HG02884 (cell line): ENCODE measurements around the gene RALA.
"Not testable (repeated sequence)": the region's sequence is repeated elsewhere in the genome, so short reads cannot be mapped to it uniquely, and the experiment has no call there.

Experiments used
- ATAC-seq: cut with Tn5 transposase; IDR thresholded peaks from one replicate; pipeline ENCODE4 v1.9.1; 2021; ENCODE audit warnings: mild to moderate bottlenecking, moderate library complexity; ENCODE audit not compliant: unreplicated experiment

The RALA gene

GRCh38 chr7:39681887-39682441, 58.6 kb downstream of the RALA start:
- ATAC-seq: no peak

- ATAC-seq: no peak
Measured at GRCh38 chr7:39683216-39683845, 60.0 kb downstream of the RALA start.

DNA sequence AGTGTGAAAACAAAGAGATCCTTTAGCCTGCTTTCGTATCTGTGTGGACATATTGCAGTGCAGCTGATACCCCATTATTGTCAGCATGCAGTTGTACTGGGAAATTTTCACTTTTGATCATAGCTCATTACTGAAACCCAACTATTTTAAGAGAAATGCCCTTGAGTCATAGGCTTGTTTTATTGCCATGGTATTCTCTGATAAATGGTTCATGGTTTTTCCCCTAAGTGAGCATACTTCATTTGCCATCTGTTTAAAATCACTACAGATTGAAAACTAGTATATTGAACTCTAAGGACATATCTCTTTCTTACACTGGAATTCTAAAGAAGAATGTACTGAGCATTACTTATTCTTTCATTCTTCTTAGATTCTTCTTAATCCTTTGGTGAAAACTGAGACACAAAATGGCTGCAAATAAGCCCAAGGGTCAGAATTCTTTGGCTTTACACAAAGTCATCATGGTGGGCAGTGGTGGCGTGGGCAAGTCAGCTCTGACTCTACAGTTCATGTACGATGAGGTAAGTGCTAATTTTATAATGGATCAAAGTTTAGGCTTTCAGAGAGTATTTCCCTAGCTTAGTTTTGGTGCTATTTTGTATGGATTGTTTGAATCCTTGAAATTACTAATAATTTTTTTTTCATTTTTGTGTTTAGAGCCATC, 63.0 kb downstream of the RALA start:
- peak; percentile 87 for ATAC-seq

GRCh38 chr7:39688611-39689480, 65.5 kb downstream of the RALA start:
- no peak for ATAC-seq

DNA sequence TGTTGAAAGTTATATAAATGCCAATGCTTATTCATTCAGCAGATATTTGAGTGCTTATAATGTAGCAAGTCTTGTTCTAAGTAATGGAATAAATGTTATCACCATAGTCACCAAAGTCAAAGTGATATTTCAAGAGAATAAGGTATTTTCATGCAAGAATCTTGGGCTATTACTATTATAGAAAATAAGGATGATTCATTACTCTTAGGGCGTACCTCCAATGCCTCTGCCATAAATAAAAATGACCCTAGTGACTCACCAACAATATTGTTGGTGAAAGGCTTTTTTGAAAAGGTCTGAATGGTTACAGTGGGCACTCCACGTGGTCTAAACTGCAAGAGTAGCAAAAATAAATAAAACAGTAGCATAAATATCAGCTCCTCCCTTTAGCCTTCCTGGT, 68.4 kb downstream of the RALA start:
- no peak for ATAC-seq

GRCh38 chr7:39693086-39693485, 69.7 kb downstream of the RALA start:
- not testable (repeated sequence) for ATAC-seq

DNA sequence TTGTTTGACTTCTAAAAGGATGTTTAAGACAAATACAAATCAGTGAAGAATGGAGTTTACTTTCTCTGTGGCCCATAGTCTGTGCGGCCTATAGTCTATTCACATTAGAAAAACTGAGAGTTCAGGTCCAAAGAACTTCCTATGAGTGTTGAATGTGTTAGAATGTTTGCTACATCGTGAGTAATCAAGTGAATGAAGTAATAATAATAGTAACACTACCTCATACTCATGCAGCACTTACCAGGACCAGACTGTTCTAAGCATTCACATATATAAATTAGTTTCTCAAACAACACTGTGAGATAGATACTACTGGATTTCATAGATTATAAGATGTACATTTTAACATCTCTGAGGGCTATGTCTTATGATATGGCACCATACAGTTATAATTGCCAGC, 70.4 kb downstream of the RALA start:
- no peak for ATAC-seq

DNA sequence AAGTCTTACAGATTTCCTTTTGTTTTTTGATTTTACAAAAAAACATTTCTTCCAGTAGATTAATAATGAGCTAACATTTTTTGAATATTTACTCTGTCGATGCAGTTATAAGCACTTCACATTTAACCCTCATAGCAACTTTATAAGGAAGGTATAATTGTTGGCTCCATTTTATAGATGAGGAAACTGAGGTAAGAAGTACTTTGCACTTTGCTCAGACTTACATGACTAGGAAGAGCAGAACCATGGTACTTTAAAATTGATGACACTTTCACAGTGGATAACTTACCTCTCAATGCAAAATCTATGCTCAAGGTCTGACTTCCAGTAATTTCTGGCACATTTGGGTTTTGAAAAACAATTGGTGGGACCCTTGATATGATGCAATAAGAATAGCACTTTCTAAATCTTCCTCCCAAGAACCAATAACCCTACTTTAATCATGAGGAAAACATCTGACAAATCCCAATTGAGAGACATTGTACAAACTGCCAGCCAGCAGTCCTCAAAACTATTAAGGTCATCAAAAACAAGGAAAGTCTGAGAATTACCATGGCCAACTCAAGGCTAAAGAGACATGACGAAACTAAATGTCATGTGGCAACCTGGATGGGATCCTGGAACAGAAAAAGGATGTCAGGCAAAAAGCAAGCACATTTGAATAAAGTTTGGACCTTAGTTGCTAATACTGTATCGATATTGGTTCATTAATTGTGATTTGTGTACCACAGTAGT, 72.6 kb downstream of the RALA start:
- no peak for ATAC-seq

GRCh38 chr7:39696631-39697030, 73.3 kb downstream of the RALA start:
- ATAC-seq: no peak

- ATAC-seq: no peak
Measured at GRCh38 chr7:39697483-39697882, 74.1 kb downstream of the RALA start.

GRCh38 chr7:39700165-39700564, 76.8 kb downstream of the RALA start:
- ATAC-seq: no peak

GRCh38 chr7:39700932-39701331, 77.6 kb downstream of the RALA start:
- no peak for ATAC-seq

- no peak for ATAC-seq
Measured at GRCh38 chr7:39702133-39702532, 78.8 kb downstream of the RALA start.

GRCh38 chr7:39703144-39703543, 79.8 kb downstream of the RALA start:
- no peak for ATAC-seq

- no peak for ATAC-seq
Measured at GRCh38 chr7:39709029-39709428, 85.7 kb downstream of the RALA start.

GRCh38 chr7:39709768-39710311, 86.5 kb downstream of the RALA start:
- peak; percentile 68 for ATAC-seq

DNA sequence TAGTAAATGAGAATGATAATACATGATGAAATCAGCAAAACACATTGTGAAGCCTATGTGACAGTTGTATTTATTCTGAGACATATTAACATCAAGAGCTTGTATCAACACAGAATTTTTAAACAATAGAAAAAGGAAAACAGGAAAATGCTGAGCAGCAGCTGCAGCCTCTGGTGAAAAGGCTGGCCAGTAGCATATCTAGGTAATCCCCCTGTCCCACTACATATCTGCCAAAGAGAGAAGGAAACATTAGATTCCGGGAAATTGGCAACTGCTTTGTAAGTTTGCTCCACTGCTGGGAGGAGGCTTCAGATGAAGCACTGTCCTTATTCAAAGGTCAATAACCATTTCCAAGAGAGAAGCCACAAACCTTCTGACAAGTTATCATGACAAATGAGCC, 89.4 kb downstream of the RALA start:
- no peak for ATAC-seq

GRCh38 chr7:39714447-39715091, 91.2 kb downstream of the RALA start:
- no peak for ATAC-seq

- ATAC-seq: no peak
Measured at GRCh38 chr7:39720586-39720985, 97.2 kb downstream of the RALA start.

GRCh38 chr7:39721345-39721744, 98.0 kb downstream of the RALA start:
- ATAC-seq: no peak
